KG1 (cell line): ENCODE data around the gene ATP8B3.

Experiments
- DNase-seq: peaks from one replicate; lab custom pipeline; 2025; lab: John Stamatoyannopoulos, UW

Gene ATP8B3

GRCh38 chr19:1851654-1852580 is 39.8 kb upstream of the ATP8B3 start:
- DNase-seq: no peak

GRCh38 chr19:1850809-1851653 is 39.0 kb upstream of the ATP8B3 start:
- DNase-seq: no peak

GRCh38 chr19:1849886-1850398 is 37.9 kb upstream of the ATP8B3 start:
- DNase-seq: no peak

- no peak for DNase-seq
Measured at GRCh38 chr19:1849132-1849474, 37.0 kb upstream of the ATP8B3 start.

GRCh38 chr19:1848399-1849131 is 36.5 kb upstream of the ATP8B3 start, which contains the start of gene REXO1:
Gene REXO1, minus strand, starts transcription at chr19:1848483. Its CDS starts 125 bp downstream, at chr19:1848358.
- peak; percentile 94 for DNase-seq

GRCh38 chr19:1847684-1848398 is 35.8 kb upstream of the ATP8B3 start:
- no peak for DNase-seq

GRCh38 chr19:1847348-1847683 is 35.2 kb upstream of the ATP8B3 start:
- no peak for DNase-seq

- no peak for DNase-seq
Measured at GRCh38 chr19:1846517-1847204, 34.6 kb upstream of the ATP8B3 start.

GRCh38 chr19:1845642-1846041 is 33.6 kb upstream of the ATP8B3 start:
- no peak for DNase-seq

GRCh38 chr19:1845125-1845515 is 33.0 kb upstream of the ATP8B3 start:
- no peak for DNase-seq

GRCh38 chr19:1844513-1845124 is 32.5 kb upstream of the ATP8B3 start:
- no peak for DNase-seq

- DNase-seq: no peak
Measured at GRCh38 chr19:1843646-1844394, 31.7 kb upstream of the ATP8B3 start.

- DNase-seq: no peak
Measured at GRCh38 chr19:1843116-1843515, 31.0 kb upstream of the ATP8B3 start.

- no peak for DNase-seq
Measured at GRCh38 chr19:1841209-1841924, 29.3 kb upstream of the ATP8B3 start.

- DNase-seq: no peak
Measured at GRCh38 chr19:1840541-1841115, 28.6 kb upstream of the ATP8B3 start.

GRCh38 chr19:1839658-1840540 is 27.8 kb upstream of the ATP8B3 start:
- DNase-seq: no peak

GRCh38 chr19:1837625-1838105 is 25.6 kb upstream of the ATP8B3 start:
- no peak for DNase-seq

GRCh38 chr19:1837222-1837565 is 25.1 kb upstream of the ATP8B3 start:
- DNase-seq: no peak
